Stromal cell of bone marrow (primary cell): ENCODE results near the gene ITCH.
"Not testable (repeated sequence)": the region's sequence is repeated elsewhere in the genome, so short reads cannot be mapped to it uniquely, and the experiment has no call there.

Experiments used
- DNase-seq: peaks from one replicate; pipeline ENCODE4 v3.0.0-alpha.2; 2012; ENCODE audit warnings: low read depth

The ITCH gene

GRCh38 chr20:34344238-34344637 is 18.8 kb upstream of the ITCH start:
- DNase-seq = no peak

GRCh38 chr20:34345402-34345736 is 17.7 kb upstream of the ITCH start:
- no peak for DNase-seq

GRCh38 chr20:34345839-34346532 is 17.1 kb upstream of the ITCH start:
- DNase-seq = not testable (repeated sequence)

- DNase-seq = not testable (repeated sequence)
Observed at GRCh38 chr20:34346533-34346865, 16.6 kb upstream of the ITCH start.

- no peak for DNase-seq
Observed at GRCh38 chr20:34347571-34347970, 15.5 kb upstream of the ITCH start.

- DNase-seq = no peak
Observed at GRCh38 chr20:34350095-34350494, 13.0 kb upstream of the ITCH start.

GRCh38 chr20:34353467-34353866 is 9.6 kb upstream of the ITCH start:
- DNase-seq = not testable (repeated sequence)

- no peak for DNase-seq
Observed at GRCh38 chr20:34355427-34355826, 7.6 kb upstream of the ITCH start.

GRCh38 chr20:34359729-34360128 is 3.3 kb upstream of the ITCH start:
- not testable (repeated sequence) for DNase-seq

GRCh38 chr20:34362502-34363061 is 491 bp upstream of the ITCH start:
- DNase-seq = no peak

GRCh38 chr20:34363465-34364222 is 571 bp downstream of the ITCH start:
- peak; percentile 53 for DNase-seq

- DNase-seq = no peak
Observed at GRCh38 chr20:34364223-34364506, 1.1 kb downstream of the ITCH start.

- DNase-seq = no peak
Observed at GRCh38 chr20:34365765-34366213, 2.7 kb downstream of the ITCH start.

GRCh38 chr20:34367155-34367554 is 4.1 kb downstream of the ITCH start:
- no peak for DNase-seq

GRCh38 chr20:34367911-34368310 is 4.8 kb downstream of the ITCH start:
- not testable (repeated sequence) for DNase-seq

GRCh38 chr20:34368547-34368946 is 5.5 kb downstream of the ITCH start:
- no peak for DNase-seq

- DNase-seq = no peak
Observed at GRCh38 chr20:34369265-34369664, 6.2 kb downstream of the ITCH start.

GRCh38 chr20:34370062-34370461 is 7.0 kb downstream of the ITCH start:
- no peak for DNase-seq

GRCh38 chr20:34373445-34373844 is 10.4 kb downstream of the ITCH start:
- DNase-seq = no peak

GRCh38 chr20:34374209-34374760 is 11.2 kb downstream of the ITCH start:
- DNase-seq = no peak

GRCh38 chr20:34375977-34376430 is 12.9 kb downstream of the ITCH start:
- DNase-seq = no peak

- DNase-seq = no peak
Observed at GRCh38 chr20:34377072-34377847, 14.2 kb downstream of the ITCH start.
